Liver (tissue), 3 donors: Measurements from ENCODE around the gene PGGT1B.

Experiments
- CTCF ChIP-seq: fragments of 150-350 bp; IDR thresholded peaks from 2 replicates; pipeline ENCODE4 v1.5.1; 2017; ENCODE audit warnings: improper control_type of control experiment, low read depth, low read length; ENCODE audit not compliant: missing input control
- EGR1 ChIP-seq, 2 donors: IDR thresholded peaks; 2 replicates each; pipeline ENCODE4 v1.6.1; 2016 to 2018; ENCODE audit warnings: antibody characterized with exemption in 2 of 2, low read depth in 2 of 2
- FOXA1 ChIP-seq: IDR thresholded peaks from 2 replicates; pipeline ENCODE4 v1.6.1; 2016; ENCODE audit warnings: antibody characterized with exemption
- JUND ChIP-seq, 2 donors: IDR thresholded peaks; 2 replicates each; pipeline ENCODE4 v1.6.1; 2016; ENCODE audit warnings: antibody characterized with exemption in 2 of 2
- RAD21 ChIP-seq, 2 donors: IDR thresholded peaks; 2 replicates each; pipeline ENCODE4 v1.6.1; 2016; ENCODE audit warnings: antibody characterized with exemption in 2 of 2, mild to moderate bottlenecking in 2 of 2
- SP1 ChIP-seq: IDR thresholded peaks from 2 replicates; pipeline ENCODE4 v1.6.1; 2018; ENCODE audit warnings: antibody characterized with exemption, mild to moderate bottlenecking
- TAF1 ChIP-seq: conservative IDR thresholded peaks from 2 replicates; pipeline ENCODE4 v1.6.1; 2016; ENCODE audit warnings: antibody characterized with exemption, mild to moderate bottlenecking
- YY1 ChIP-seq: IDR thresholded peaks from 2 replicates; pipeline ENCODE4 v1.6.1; 2016; ENCODE audit warnings: antibody characterized with exemption, mild to moderate bottlenecking
- TF ChIP-seq, protein P1 (sequence below): IDR thresholded peaks from 2 replicates; pipeline ENCODE4 v1.6.1; 2016; ENCODE audit warnings: antibody characterized with exemption
- TF ChIP-seq, protein P2 (sequence below): IDR thresholded peaks from 2 replicates; pipeline ENCODE4 v1.6.1; 2016; ENCODE audit warnings: antibody characterized with exemption
- donor health status: healthy.
- donor health status: healthy.

- TF ChIP-seq EGR1 (IDR thresholded peaks at IDR 0.05; ENCODE audit: low read depth in 2 of 2) (no peak), CTCF (no peak), RAD21 (IDR thresholded peaks at IDR 0.05) (no peak), FOXA1 (no peak), SP1 (no peak), YY1 (no peak), TAF1 (no peak), JUND (IDR thresholded peaks at IDR 0.05) (no peak)
- TF ChIP-seq, protein P1, sequence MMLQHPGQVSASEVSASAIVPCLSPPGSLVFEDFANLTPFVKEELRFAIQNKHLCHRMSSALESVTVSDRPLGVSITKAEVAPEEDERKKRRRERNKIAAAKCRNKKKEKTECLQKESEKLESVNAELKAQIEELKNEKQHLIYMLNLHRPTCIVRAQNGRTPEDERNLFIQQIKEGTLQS = no peak
- TF ChIP-seq, protein P2, sequence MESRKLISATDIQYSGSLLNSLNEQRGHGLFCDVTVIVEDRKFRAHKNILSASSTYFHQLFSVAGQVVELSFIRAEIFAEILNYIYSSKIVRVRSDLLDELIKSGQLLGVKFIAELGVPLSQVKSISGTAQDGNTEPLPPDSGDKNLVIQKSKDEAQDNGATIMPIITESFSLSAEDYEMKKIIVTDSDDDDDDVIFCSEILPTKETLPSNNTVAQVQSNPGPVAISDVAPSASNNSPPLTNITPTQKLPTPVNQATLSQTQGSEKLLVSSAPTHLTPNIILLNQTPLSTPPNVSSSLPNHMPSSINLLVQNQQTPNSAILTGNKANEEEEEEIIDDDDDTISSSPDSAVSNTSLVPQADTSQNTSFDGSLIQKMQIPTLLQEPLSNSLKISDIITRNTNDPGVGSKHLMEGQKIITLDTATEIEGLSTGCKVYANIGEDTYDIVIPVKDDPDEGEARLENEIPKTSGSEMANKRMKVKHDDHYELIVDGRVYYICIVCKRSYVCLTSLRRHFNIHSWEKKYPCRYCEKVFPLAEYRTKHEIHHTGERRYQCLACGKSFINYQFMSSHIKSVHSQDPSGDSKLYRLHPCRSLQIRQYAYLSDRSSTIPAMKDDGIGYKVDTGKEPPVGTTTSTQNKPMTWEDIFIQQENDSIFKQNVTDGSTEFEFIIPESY = no peak
Measured at GRCh38 chr5:115190388-115190787, 72.3 kb downstream of the PGGT1B start.
